ENCODE results near the gene TMEM223.

TMEM223 gene

DNA sequence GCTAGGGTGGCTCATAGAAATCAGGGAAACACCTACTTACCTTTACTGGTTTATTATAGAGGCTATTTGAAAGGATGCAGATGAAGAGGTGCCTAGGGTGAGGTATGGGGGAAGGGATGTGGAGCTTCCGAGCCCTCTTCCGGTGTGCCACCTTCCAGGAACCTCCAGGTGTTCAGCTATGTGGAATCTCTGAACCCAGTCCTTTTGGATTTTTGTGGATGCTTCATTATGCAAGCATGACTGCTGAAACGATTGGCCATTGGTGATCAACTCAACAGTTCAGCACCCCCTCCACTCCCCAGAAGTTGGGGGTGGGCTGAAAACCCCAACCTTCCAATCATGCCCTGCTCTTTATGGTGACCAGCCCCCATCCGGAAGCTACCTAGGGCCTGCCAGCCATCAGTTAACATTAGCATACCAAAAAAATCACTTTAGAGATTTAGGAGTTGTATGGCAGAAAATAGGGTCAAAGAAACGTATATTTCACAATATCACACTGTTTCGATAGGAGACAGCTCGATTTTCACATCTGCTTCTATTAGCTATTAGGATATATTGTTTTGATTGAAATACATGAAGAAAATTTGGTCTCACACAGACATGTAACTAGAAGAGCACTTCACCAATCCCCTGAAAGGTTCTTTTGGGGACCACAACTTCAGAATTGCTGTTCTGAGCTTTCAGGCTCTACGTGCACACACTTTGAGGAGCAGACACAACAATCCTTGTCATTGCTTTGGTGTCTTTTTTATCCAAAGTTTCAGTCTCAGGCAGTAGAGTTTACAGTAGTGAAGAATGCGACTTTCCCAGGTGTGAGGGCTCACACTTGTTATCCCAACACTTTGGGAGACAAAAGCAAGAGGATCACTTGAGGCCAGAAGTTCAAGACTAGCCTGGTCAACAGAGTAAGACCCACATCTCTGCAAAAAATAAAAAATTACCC is 33.7 kb downstream of the TMEM223 start:
- no peak overlapping the region for H3K4me2 ChIP-seq (ENCODE audit: low read length)
- no peak overlapping the region for H2AFZ ChIP-seq (ENCODE audit: low read length)
- peak overlapping the region; percentile 22 for H3K27ac ChIP-seq (ENCODE audit: low read depth, low read length, poor library complexity, severe bottlenecking)
- H3F3A ChIP-seq (ENCODE audit: insufficient read depth, low read length) = 0 out of 2 replicates have a peak, but pooled peaks cover 4% of the 10 kb centered on the region
- no peak overlapping the region for H3K4me3 ChIP-seq (ENCODE audit: low read depth, low read length, poor library complexity, severe bottlenecking)
- H3K9ac ChIP-seq (ENCODE audit: low read length) = no peak overlapping the region
- peaks cover 2% of the 10 kb centered on the region; the same call in 1 of the 2 replicates for H3K36me3 ChIP-seq (ENCODE audit: insufficient read depth, low read length)
- no peaks in the 10 kb centered on the region for H3K9me2 ChIP-seq (ENCODE audit: low read depth, low read length)
- peaks cover 7% of the 10 kb centered on the region for H3K79me2 ChIP-seq (ENCODE audit: insufficient read depth, low read length)
- TF ChIP-seq, protein P1, sequence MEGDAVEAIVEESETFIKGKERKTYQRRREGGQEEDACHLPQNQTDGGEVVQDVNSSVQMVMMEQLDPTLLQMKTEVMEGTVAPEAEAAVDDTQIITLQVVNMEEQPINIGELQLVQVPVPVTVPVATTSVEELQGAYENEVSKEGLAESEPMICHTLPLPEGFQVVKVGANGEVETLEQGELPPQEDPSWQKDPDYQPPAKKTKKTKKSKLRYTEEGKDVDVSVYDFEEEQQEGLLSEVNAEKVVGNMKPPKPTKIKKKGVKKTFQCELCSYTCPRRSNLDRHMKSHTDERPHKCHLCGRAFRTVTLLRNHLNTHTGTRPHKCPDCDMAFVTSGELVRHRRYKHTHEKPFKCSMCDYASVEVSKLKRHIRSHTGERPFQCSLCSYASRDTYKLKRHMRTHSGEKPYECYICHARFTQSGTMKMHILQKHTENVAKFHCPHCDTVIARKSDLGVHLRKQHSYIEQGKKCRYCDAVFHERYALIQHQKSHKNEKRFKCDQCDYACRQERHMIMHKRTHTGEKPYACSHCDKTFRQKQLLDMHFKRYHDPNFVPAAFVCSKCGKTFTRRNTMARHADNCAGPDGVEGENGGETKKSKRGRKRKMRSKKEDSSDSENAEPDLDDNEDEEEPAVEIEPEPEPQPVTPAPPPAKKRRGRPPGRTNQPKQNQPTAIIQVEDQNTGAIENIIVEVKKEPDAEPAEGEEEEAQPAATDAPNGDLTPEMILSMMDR (IDR thresholded peaks at IDR 0.05; ENCODE audit: low read length) = no peak
- TF ChIP-seq EZH2 (IDR thresholded peaks at IDR 0.05; ENCODE audit: borderline replicate concordance, low read length) = no peak
- no peaks in the 10 kb centered on the region for H3K9me3 ChIP-seq (ENCODE audit: low read length)
- no peaks in the 10 kb centered on the region for H4K20me1 ChIP-seq (ENCODE audit: insufficient read depth, low read length)
- peaks cover 27% of the 10 kb centered on the region for H3K4me1 ChIP-seq (ENCODE audit: insufficient read depth, low read length, severe bottlenecking)
- no peaks in the 10 kb centered on the region for H3K27me3 ChIP-seq (ENCODE audit: insufficient read depth, low read length)

DNA sequence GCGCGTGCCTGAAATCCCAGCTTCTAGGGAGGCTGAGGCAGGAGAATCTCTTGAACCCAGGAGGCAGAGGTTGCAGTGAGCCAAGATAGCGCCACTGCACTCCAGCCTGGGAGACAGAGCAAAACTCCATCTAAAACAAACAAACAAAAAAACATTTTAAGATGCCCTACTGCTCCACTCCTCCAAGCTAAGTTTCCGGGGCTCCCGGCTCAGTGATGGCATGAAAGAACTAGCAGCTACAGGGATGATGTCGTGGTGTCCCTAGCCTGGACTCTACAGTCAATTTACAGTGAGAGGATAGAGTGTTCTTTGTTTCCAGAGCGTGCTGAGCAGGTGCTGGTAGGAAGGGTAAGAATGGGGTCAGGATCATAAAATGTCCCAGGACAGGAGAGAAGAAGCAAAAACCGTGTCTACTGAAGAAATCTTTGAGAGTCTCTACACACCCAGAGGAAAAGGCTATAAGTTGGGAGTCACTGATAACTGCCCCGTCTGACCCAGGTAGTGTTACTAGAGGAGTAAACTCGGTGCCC is 36.7 kb downstream of the TMEM223 start:
- Histone ChIP-seq H3K4me1 (ENCODE audit: insufficient read depth, low read length, severe bottlenecking) (peaks cover 16% of the 10 kb centered on the region), H3K36me3 (ENCODE audit: insufficient read depth, low read length) (peaks cover 15% of the 10 kb centered on the region; the same call in 1 of the 2 replicates), H2AFZ (ENCODE audit: low read length) (no peak overlapping the region), H3K9me2 (ENCODE audit: low read depth, low read length) (no peaks in the 10 kb centered on the region), H3F3A (ENCODE audit: insufficient read depth, low read length) (0 out of 2 replicates have a peak, but pooled peaks cover 4% of the 10 kb centered on the region), H3K27ac (ENCODE audit: low read depth, low read length, poor library complexity, severe bottlenecking) (no peak overlapping the region), H3K4me2 (ENCODE audit: low read length) (peak overlapping the region; percentile 60), H3K79me2 (ENCODE audit: insufficient read depth, low read length) (no peaks in the 10 kb centered on the region), H3K4me3 (ENCODE audit: low read depth, low read length, poor library complexity, severe bottlenecking) (peak overlapping the region; percentile 74), H3K9ac (ENCODE audit: low read length) (no peak overlapping the region), H3K27me3 (ENCODE audit: insufficient read depth, low read length) (no peaks in the 10 kb centered on the region), H4K20me1 (ENCODE audit: insufficient read depth, low read length) (no peaks in the 10 kb centered on the region), H3K9me3 (ENCODE audit: low read length) (no peaks in the 10 kb centered on the region)
- TF ChIP-seq, protein P1 (IDR thresholded peaks at IDR 0.05; ENCODE audit: low read length) = no peak
- TF ChIP-seq EZH2 (IDR thresholded peaks at IDR 0.05; ENCODE audit: borderline replicate concordance, low read length) = no peak

DNA sequence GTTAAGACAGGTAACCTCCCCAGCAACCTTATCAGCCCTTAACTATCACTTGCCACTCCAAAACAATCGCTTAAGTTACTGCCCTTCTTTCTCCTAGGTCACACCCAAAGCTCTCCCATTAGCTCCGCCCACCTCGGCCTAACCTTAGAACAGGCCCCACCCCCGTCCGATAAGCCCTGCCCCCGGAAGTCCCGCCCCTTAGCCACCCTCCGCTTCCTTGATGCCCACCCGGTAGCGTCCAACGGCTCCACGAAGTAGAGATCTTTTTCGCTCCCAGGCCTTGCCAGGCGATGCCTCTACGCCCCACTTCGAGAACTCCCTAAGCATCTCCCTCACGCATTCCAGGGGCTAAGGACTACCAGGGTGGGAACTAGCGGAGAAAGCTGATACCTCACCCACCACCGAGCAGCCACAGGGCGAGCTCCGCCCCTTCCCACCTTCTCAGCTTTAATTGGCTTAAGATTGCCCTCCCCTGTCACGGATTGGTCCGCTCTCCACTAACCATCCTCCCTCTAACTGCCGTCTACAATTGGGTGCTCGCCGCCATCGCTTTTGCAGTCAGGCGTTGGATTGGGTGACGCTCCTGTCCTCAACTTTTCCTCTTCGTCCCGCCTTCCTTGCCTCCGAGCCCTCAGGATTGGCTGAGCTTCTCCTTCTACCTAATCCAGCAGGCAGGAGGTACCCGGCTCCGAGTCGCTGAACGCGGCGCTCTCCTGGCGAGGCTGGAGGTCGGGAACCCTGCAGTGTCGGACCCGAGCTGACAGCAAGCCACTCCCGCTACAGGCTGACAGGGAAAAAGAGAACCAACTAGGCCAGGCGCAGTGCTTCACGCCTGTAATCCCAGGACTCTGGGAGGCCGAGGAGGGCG is 37.8 kb downstream of the TMEM223 start, which contains the start of gene ZBTB3:
Gene ZBTB3 (minus strand): TSS at position 425 of the 868 bp plus-strand sequence. CDS start 496 bp downstream, outside the sequence.
- no peak for TF ChIP-seq EZH2 (IDR thresholded peaks at IDR 0.05; ENCODE audit: borderline replicate concordance, low read length)
- TF ChIP-seq, protein P1 (IDR thresholded peaks at IDR 0.05; ENCODE audit: low read length) = no peak
- Histone ChIP-seq H3K4me3 (ENCODE audit: low read depth, low read length, poor library complexity, severe bottlenecking) (peak within 1 kb of the TSS; percentile 74), H2AFZ (ENCODE audit: low read length) (no peak within 1 kb of the TSS), H3K36me3 (ENCODE audit: insufficient read depth, low read length) (peaks cover 15% of the 10 kb centered on the region; the same call in 1 of the 2 replicates), H3K9me2 (ENCODE audit: low read depth, low read length) (no peaks in the 10 kb centered on the region), H3K9me3 (ENCODE audit: low read length) (no peaks in the 10 kb centered on the region), H3F3A (ENCODE audit: insufficient read depth, low read length) (0 out of 2 replicates have a peak, but pooled peaks cover 4% of the 10 kb centered on the region), H3K27ac (ENCODE audit: low read depth, low read length, poor library complexity, severe bottlenecking) (peak within 1 kb of the TSS; percentile 78), H3K9ac (ENCODE audit: low read length) (peak within 1 kb of the TSS; percentile 81), H3K4me2 (ENCODE audit: low read length) (peak within 1 kb of the TSS; percentile 82), H3K79me2 (ENCODE audit: insufficient read depth, low read length) (no peaks in the 10 kb centered on the region), H4K20me1 (ENCODE audit: insufficient read depth, low read length) (no peaks in the 10 kb centered on the region), H3K4me1 (ENCODE audit: insufficient read depth, low read length, severe bottlenecking) (peaks cover 19% of the 10 kb centered on the region), H3K27me3 (ENCODE audit: insufficient read depth, low read length) (no peaks in the 10 kb centered on the region)

Data from OCI-LY1 (cell line).